Natural killer cell (primary cell): Measurements from ENCODE around the gene HINT2. TPM values are rescaled to one million over a fixed set of nuclear protein-coding genes. Genes with fewer than 3 reads are reported as not detected.

ENCODE experiments used
- ATAC-seq, 3 donors: fragments of 150-1000 bp in 2 of 3; fragments of 200-7000 bp in 1 of 3; cut with Tn5 transposase; 1 replicate in 1 of 3; 2 replicates in 2 of 3; pipeline ENCODE4 v1.10.0; 2021; ENCODE audit warnings: mild to moderate bottlenecking in 2 of 3, moderate library complexity in 2 of 3
- DNase-seq, 2 donors: peaks; one replicate each; pipeline versions ENCODE4 v3.0.0 to v3.0.0-alpha.2; 2013 to 2021; ENCODE audit warnings: mixed read lengths in 1 of 2
- H3K27ac ChIP-seq: one replicate; pipeline ENCODE4 v1.5.1; 2013; ENCODE audit warnings: mild to moderate bottlenecking, low read length
- H3K27me3 ChIP-seq: one replicate; pipeline ENCODE4 v1.6.1; 2013; ENCODE audit warnings: low read length; ENCODE audit not compliant: control insufficient read depth, insufficient read depth
- H3K36me3 ChIP-seq: one replicate; pipeline ENCODE4 v1.6.1; 2013; ENCODE audit warnings: low read length; ENCODE audit not compliant: control insufficient read depth, insufficient read depth
- H3K4me1 ChIP-seq: one replicate; pipeline ENCODE4 v1.6.1; 2013; ENCODE audit warnings: low read length; ENCODE audit not compliant: control insufficient read depth, insufficient read depth
- H3K4me3 ChIP-seq: one replicate; pipeline ENCODE4 v1.5.1; 2013; ENCODE audit warnings: low read length
- H3K9me3 ChIP-seq: one replicate; pipeline ENCODE4 v1.6.1; 2013; ENCODE audit warnings: low read length; ENCODE audit not compliant: control insufficient read depth, insufficient read depth
- H3K27ac Mint-ChIP-seq, 2 donors: one replicate each; pipeline ENCODE4 v1.8.0; 2022; ENCODE audit warnings: mild to moderate bottlenecking in 2 of 2, mixed read lengths in 2 of 2, moderate library complexity in 1 of 2
- H3K27me3 Mint-ChIP-seq, 2 donors: one replicate each; pipeline ENCODE4 v1.8.0; 2022; ENCODE audit warnings: low read depth in 2 of 2, mixed read lengths in 2 of 2
- H3K36me3 Mint-ChIP-seq: one replicate; pipeline ENCODE4 v1.8.0; 2022; ENCODE audit warnings: mixed read lengths
- H3K4me1 Mint-ChIP-seq, 2 donors: one replicate each; pipeline ENCODE4 v1.8.0; 2022; ENCODE audit warnings: mixed read lengths in 2 of 2
- H3K4me3 Mint-ChIP-seq: one replicate; pipeline ENCODE4 v1.8.0; 2022; ENCODE audit warnings: mild to moderate bottlenecking, moderate library complexity, mixed read lengths
- H3K9me3 Mint-ChIP-seq, 2 donors: one replicate each; pipeline ENCODE4 v1.8.0; 2022; ENCODE audit warnings: mixed read lengths in 2 of 2
- CTCF ChIP-seq: fragments of 200-600 bp; IDR thresholded peaks from one replicate; pipeline ENCODE4 v1.8.0; 2022; ENCODE audit warnings: antibody characterized with exemption
- WGBS: methylation state at CpG from one replicate; pipeline ENCODE4 v1.1.7; 2013; ENCODE audit warnings: missing lambda C conversion rate; ENCODE audit not compliant: insufficient coverage; 5-methylcytosine and 5-hydroxymethylcytosine counted together
- intact Hi-C: fragments of 100-400 bp; cut with micrococcal nuclease; formaldehyde crosslinking; loops from one replicate; pipeline ENCODE4 v1.14.2; 2022
- total RNA-seq, 4 donors: library from RNA; stranded (reverse); fragments of 120-200 nt in 1 of 4; gene quantifications; one replicate each; pipeline versions ENCODE4 v1.2.3 to v1.2.4, GENCODE V29; 2013 to 2022

Gene HINT2
- total RNA-seq, 3 donors from 2014 or later (not counting 1 experiment from before 2014, with no cell fraction given) = 25.8 to 27.5 (median 25.9) TPM

DNA sequence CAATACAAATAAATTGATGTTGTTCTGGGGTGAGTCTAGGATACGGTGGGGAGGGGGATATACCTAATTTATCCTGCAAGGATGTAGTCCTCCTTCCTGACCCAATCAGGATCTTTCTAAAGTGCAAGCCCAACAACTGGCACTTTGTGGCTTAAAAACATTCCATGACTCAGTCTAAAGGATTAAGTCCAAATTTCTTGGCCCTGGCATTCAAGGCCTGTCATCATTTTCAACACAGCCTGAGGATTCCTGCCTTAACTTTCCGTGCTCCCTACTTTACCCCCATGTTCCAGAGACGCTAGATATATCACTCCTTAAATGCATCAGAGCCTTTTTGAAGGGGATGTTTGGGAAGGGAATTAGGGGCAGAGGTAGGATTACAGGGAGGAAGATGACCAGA is 12.6 kb upstream of the HINT2 start:
- WGBS = 93% methylated on average over 2 of the region's 3 CpGs
- Mint-ChIP-seq H3K4me3 (peak overlapping the region; percentile 67), H3K9me3 (no peaks in the 10 kb centered on the region), H3K27me3 (no peaks in the 10 kb centered on the region), H3K4me1 (peaks cover 27 to 33% of the 10 kb centered on the region in 2 donors), H3K36me3 (no peaks in the 10 kb centered on the region), H3K27ac (peak overlapping the region in 1 of 2 donors; percentile 93)
- H3K4me3 ChIP-seq = no peak overlapping the region
- no peak overlapping the region for H3K27ac ChIP-seq
- no peaks in the 10 kb centered on the region for H3K9me3 ChIP-seq
- TF ChIP-seq CTCF = no peak
- no peaks in the 10 kb centered on the region for H3K27me3 ChIP-seq
- DNase-seq = no peak
- no peaks in the 10 kb centered on the region for H3K36me3 ChIP-seq
- H3K4me1 ChIP-seq = peaks cover 15% of the 10 kb centered on the region
- intact Hi-C loops = loop anchor here (5.0 kb wide), 2 partner anchors 90 to 225 kb away; no protein-coding TSS in a partner anchor
- no peak for ATAC-seq

DNA sequence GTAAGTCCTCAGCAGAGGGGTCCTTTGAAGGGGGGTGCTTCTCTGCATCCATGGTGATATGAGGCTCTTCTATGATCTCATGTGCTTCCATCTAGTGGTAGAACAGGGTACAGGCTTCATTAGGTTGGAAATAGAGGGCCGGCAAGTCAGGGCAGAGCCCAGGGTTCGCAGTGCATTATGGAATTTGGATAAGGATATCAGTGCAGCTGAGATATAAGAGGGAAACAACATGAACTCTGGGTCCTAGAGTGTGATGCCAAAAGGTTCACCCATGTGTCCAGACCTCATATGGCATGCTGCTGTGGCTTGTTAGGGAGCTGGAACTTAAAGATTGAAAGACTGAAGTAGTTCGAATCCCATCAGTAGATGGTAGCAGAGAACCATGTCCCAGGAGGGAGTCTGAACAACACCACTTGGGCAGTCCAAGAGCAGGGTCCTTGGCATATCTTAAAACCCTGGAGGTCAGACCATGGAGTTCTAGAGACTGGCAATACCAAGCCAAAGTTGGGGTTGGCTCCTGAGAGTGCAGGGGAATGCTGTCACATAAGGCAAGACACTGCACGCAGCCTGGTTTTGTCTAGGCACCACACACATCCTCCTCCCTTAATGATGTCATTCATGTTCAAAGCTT is 11.3 kb upstream of the HINT2 start:
- ATAC-seq (peak; percentile 36 to 49 (median 45)), DNase-seq (peak in 1 of 2 donors; percentile 78)
- Mint-ChIP-seq H3K4me1 (peaks cover 27 to 33% of the 10 kb centered on the region in 2 donors), H3K36me3 (no peaks in the 10 kb centered on the region), H3K4me3 (peak overlapping the region; percentile 54), H3K27ac (peak overlapping the region; percentile 9 to 12), H3K9me3 (no peaks in the 10 kb centered on the region), H3K27me3 (no peaks in the 10 kb centered on the region)
- no peaks in the 10 kb centered on the region for H3K27me3 ChIP-seq
- H3K27ac ChIP-seq = no peak overlapping the region
- H3K9me3 ChIP-seq = no peaks in the 10 kb centered on the region
- H3K4me1 ChIP-seq = peaks cover 15% of the 10 kb centered on the region
- WGBS = 28% methylated on average over 4 of the region's 4 CpGs
- intact Hi-C loops = loop anchor here (1.0 to 5.0 kb wide), 4 partner anchors 11 to 224 kb away; partner anchors contain the start of gene HINT2
- no peaks in the 10 kb centered on the region for H3K36me3 ChIP-seq
- TF ChIP-seq CTCF = peak; percentile 71
- no peak overlapping the region for H3K4me3 ChIP-seq

DNA sequence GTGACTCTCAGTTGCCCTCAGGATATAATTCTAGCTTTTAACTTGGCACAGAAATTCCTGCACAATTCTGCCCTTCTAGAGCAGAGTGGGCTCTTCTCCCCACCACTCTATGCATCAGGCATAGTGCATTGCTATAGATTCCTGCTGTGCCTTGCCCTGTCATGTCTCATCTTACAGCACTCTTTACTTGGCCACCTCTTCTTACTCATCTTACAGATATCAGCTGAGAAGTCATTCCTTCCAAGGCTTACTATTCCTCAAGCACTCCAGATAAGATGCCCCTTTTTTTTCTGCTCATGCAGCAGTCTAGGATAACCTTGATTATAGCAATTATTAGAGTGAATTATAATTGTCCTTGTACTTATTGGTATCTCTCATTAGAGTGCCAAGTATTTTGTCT is 8.1 kb upstream of the HINT2 start:
- no peaks in the 10 kb centered on the region for H3K4me1 ChIP-seq
- Mint-ChIP-seq H3K4me3 (no peak overlapping the region), H3K27me3 (no peaks in the 10 kb centered on the region), H3K4me1 (peaks cover 5 to 9% of the 10 kb centered on the region in 2 donors), H3K36me3 (no peaks in the 10 kb centered on the region), H3K27ac (no peak overlapping the region), H3K9me3 (no peaks in the 10 kb centered on the region)
- no peaks in the 10 kb centered on the region for H3K27me3 ChIP-seq
- H3K4me3 ChIP-seq = no peak overlapping the region
- DNase-seq = no peak
- no peaks in the 10 kb centered on the region for H3K9me3 ChIP-seq
- no peak overlapping the region for H3K27ac ChIP-seq
- H3K36me3 ChIP-seq = no peaks in the 10 kb centered on the region
- no peak for TF ChIP-seq CTCF
- ATAC-seq = no peak
- intact Hi-C loops = no loop called here

GRCh38 chr9:35820076-35820475 is 5.2 kb upstream of the HINT2 start:
- no peak overlapping the region for H3K4me3 Mint-ChIP-seq
- TF ChIP-seq CTCF = no peak
- no peak overlapping the region for H3K27ac Mint-ChIP-seq
- Histone ChIP-seq H3K4me3 (no peak overlapping the region), H3K4me1 (peaks cover 3% of the 10 kb centered on the region), H3K36me3 (no peaks in the 10 kb centered on the region), H3K27ac (no peak overlapping the region), H3K9me3 (no peaks in the 10 kb centered on the region), H3K27me3 (no peaks in the 10 kb centered on the region)
- H3K9me3 Mint-ChIP-seq = no peaks in the 10 kb centered on the region
- intact Hi-C loops = no loop called here
- DNase-seq = no peak
- peaks cover 8 to 14% of the 10 kb centered on the region in 2 donors for H3K4me1 Mint-ChIP-seq
- no peaks in the 10 kb centered on the region for H3K27me3 Mint-ChIP-seq
- no peak for ATAC-seq
- H3K36me3 Mint-ChIP-seq = no peaks in the 10 kb centered on the region
